ENCODE data around the gene RAB27A. TPM values are rescaled to one million over a fixed set of nuclear protein-coding genes. Genes with fewer than 3 reads are reported as not detected.

Gene RAB27A
- polyA plus RNA-seq, 1 donor = 5.8 TPM

Other genes starting within 250 kb of the RAB27A start
- gene RSL24D1, start 92.9 kb downstream of the RAB27A start, polyA plus RNA-seq (ENCODE audit: insufficient read length) = 88.7 TPM
- 10.9 TPM for gene PIGBOS1, start 29.3 kb upstream of the RAB27A start, polyA plus RNA-seq (ENCODE audit: insufficient read length)
- gene PIGB, start 29.4 kb upstream of the RAB27A start, polyA plus RNA-seq (ENCODE audit: insufficient read length) = 7.3 TPM
- gene CCPG1, start 118.5 kb upstream of the RAB27A start, polyA plus RNA-seq (ENCODE audit: insufficient read length) = 29.4 TPM
- 1.1 TPM for gene PIERCE2, start 118.7 kb upstream of the RAB27A start, polyA plus RNA-seq (ENCODE audit: insufficient read length)
- 1.8 TPM for gene DNAAF4, start 218.4 kb upstream of the RAB27A start, polyA plus RNA-seq (ENCODE audit: insufficient read length)